Measurements from ENCODE around the gene NEGR1.

NEGR1 gene

GRCh38 chr1:71882226-71882625, 400.1 kb downstream of the NEGR1 start:
- peak; percentile 81 for DNase-seq (ENCODE audit: low read depth)
- H3K4me3 ChIP-seq (ENCODE audit: low read depth, low read length): no peak overlapping the region
- TF ChIP-seq MYC (IDR thresholded peaks at IDR 0.05; ENCODE audit: low read depth, low read length): peak; percentile 18; the same call in 1 of the 2 replicates
- TF ChIP-seq MAX (IDR thresholded peaks at IDR 0.05; ENCODE audit: low read depth, low read length): peak; percentile 85
- no peak for TF ChIP-seq CTCF (IDR thresholded peaks at IDR 0.05; ENCODE audit: low read depth, low read length)
- no peak for TF ChIP-seq POLR2A (IDR thresholded peaks at IDR 0.05; ENCODE audit: extremely low read depth, insufficient read length)

- no peak for TF ChIP-seq CTCF (IDR thresholded peaks at IDR 0.05; ENCODE audit: low read depth, low read length)
- peak; percentile 39; the same call in 1 of the 2 replicates for TF ChIP-seq MAX (IDR thresholded peaks at IDR 0.05; ENCODE audit: low read depth, low read length)
- DNase-seq (ENCODE audit: low read depth): peak; percentile 80
- peak overlapping the region; percentile 30 for H3K4me3 ChIP-seq (ENCODE audit: low read depth, low read length)
Observed at GRCh38 chr1:71881611-71882010, 400.7 kb downstream of the NEGR1 start.

- DNase-seq (ENCODE audit: low read depth): no peak
- TF ChIP-seq POLR2A (IDR thresholded peaks at IDR 0.05; ENCODE audit: extremely low read depth, insufficient read length): no peak
- TF ChIP-seq MAX (IDR thresholded peaks at IDR 0.05; ENCODE audit: low read depth, low read length): no peak
- TF ChIP-seq CTCF (IDR thresholded peaks at IDR 0.05; ENCODE audit: low read depth, low read length): no peak
- TF ChIP-seq MYC (IDR thresholded peaks at IDR 0.05; ENCODE audit: low read depth, low read length): no peak
- H3K4me3 ChIP-seq (ENCODE audit: low read depth, low read length): no peak overlapping the region
Observed at GRCh38 chr1:71869326-71869725, 413.0 kb downstream of the NEGR1 start.

GRCh38 chr1:71862756-71863155, 419.6 kb downstream of the NEGR1 start:
- TF ChIP-seq MYC (IDR thresholded peaks at IDR 0.05; ENCODE audit: low read depth, low read length) (no peak), MAX (IDR thresholded peaks at IDR 0.05; ENCODE audit: low read depth, low read length) (no peak), POLR2A (IDR thresholded peaks at IDR 0.05; ENCODE audit: extremely low read depth, insufficient read length) (no peak), CTCF (IDR thresholded peaks at IDR 0.05; ENCODE audit: low read depth, low read length) (no peak)
- no peak for DNase-seq (ENCODE audit: low read depth)
- H3K4me3 ChIP-seq (ENCODE audit: low read depth, low read length): no peak overlapping the region

- TF ChIP-seq MYC (IDR thresholded peaks at IDR 0.05; ENCODE audit: low read depth, low read length): no peak
- no peak for TF ChIP-seq MAX (IDR thresholded peaks at IDR 0.05; ENCODE audit: low read depth, low read length)
- no peak for TF ChIP-seq POLR2A (IDR thresholded peaks at IDR 0.05; ENCODE audit: extremely low read depth, insufficient read length)
- TF ChIP-seq CTCF (IDR thresholded peaks at IDR 0.05; ENCODE audit: low read depth, low read length): no peak
- no peak overlapping the region for H3K4me3 ChIP-seq (ENCODE audit: low read depth, low read length)
- peak; percentile 69 for DNase-seq (ENCODE audit: low read depth)
Observed at GRCh38 chr1:71861022-71861421, 421.3 kb downstream of the NEGR1 start.

- no peak for DNase-seq (ENCODE audit: low read depth)
- no peak overlapping the region for H3K4me3 ChIP-seq (ENCODE audit: low read depth, low read length)
- TF ChIP-seq MYC (IDR thresholded peaks at IDR 0.05; ENCODE audit: low read depth, low read length): no peak
- TF ChIP-seq MAX (IDR thresholded peaks at IDR 0.05; ENCODE audit: low read depth, low read length): no peak
- no peak for TF ChIP-seq POLR2A (IDR thresholded peaks at IDR 0.05; ENCODE audit: extremely low read depth, insufficient read length)
Observed at GRCh38 chr1:71859806-71860205, 422.5 kb downstream of the NEGR1 start.

Measured in NB4 (cell line).